ENCODE data around the gene SRP68. TPM values are rescaled to one million over a fixed set of nuclear protein-coding genes. Genes with fewer than 3 reads are reported as not detected.
"Not testable (repeated sequence)": the region's sequence is repeated elsewhere in the genome, so short reads cannot be mapped to it uniquely, and the experiment has no call there.

The SRP68 gene
- total RNA-seq, 1 experiment from 2014 or later, result 48.1 TPM

DNA sequence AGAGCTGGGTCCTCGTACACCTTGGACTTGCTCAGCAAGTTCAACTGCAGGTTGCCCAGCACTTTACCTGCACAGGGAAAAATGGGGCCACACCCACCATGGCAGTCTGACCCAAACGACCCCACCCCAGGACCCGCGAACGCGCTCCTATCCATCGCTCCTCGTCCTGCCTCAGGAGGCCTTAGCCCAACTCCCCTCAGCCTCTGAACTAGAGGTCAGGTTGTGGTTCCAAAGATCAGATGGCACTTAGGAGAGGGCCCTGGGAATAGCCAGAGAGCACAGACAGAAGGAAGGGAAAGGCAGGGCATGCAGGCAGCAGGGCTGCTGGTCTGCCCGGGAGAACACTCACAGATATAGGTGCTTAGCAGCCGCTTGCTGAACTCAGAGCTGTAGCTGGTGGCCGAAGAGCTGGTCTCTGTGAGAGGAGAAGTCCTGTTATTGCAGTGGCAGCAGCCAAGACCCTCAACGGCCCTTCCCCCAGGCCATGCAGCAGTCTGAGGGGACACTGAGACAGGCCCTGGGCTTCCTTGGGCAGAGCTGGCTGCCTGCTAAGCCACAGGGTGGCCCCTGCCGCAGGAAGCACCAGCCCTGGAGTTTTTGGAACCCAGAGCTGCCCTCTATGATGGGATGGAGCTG, 13.5 kb upstream of the SRP68 start:
- Histone ChIP-seq H3K9me3 (replicated peaks) (no peaks in the 10 kb centered on the region), H3K4me1 (replicated peaks) (no peaks in the 10 kb centered on the region), H3K27ac (no peak overlapping the region), H3K27me3 (replicated peaks) (0 out of 2 replicates have a peak, but pooled peaks cover 1% of the 10 kb centered on the region), H3K4me3 (no peak overlapping the region), H3K36me3 (peaks cover 85% of the 10 kb centered on the region)
- no peak for DNase-seq (ENCODE audit: low read depth in 1 of 2, low spot score in 2 of 2)

DNA sequence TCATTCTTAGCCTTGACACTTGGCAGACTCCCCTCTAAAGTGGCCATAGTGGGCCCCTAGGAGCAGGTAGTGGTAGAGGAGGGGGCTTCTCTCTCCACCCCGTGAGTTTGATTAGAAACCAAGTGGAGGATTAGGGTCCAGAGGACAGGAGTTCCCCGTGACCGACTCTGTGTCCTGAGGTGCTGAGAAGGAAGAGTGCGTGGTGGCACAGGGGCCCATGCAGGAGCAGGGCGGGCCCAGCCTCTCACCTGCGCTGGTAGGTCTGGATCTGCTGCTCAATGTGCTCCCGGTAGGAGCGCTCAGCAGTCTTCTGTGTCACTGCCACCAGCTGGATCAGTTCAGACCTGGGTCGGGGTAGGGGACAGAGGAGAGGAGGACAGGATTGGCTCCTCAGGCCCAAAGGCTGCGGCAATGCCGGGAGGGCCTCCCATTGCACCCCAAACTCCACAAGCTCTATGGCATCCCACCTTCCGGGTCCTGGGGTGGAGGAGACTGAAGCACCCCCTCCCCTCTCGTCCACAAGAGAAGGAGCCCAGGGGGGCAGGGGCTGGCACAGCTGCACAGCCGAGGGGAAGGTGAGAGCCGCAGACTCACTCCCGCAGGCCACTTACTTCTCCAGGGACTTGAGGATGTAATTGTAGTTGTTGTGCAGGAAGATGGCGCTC, 12.9 kb upstream of the SRP68 start:
- no peak overlapping the region for H3K27ac ChIP-seq
- no peaks in the 10 kb centered on the region for H3K9me3 ChIP-seq (replicated peaks)
- DNase-seq (ENCODE audit: low read depth in 1 of 2, low spot score in 2 of 2), result no peak
- no peaks in the 10 kb centered on the region for H3K4me1 ChIP-seq (replicated peaks)
- H3K36me3 ChIP-seq, result peaks cover 79% of the 10 kb centered on the region
- no peak overlapping the region for H3K4me3 ChIP-seq
- peaks cover 8% of the 10 kb centered on the region for H3K27me3 ChIP-seq (replicated peaks)

DNA sequence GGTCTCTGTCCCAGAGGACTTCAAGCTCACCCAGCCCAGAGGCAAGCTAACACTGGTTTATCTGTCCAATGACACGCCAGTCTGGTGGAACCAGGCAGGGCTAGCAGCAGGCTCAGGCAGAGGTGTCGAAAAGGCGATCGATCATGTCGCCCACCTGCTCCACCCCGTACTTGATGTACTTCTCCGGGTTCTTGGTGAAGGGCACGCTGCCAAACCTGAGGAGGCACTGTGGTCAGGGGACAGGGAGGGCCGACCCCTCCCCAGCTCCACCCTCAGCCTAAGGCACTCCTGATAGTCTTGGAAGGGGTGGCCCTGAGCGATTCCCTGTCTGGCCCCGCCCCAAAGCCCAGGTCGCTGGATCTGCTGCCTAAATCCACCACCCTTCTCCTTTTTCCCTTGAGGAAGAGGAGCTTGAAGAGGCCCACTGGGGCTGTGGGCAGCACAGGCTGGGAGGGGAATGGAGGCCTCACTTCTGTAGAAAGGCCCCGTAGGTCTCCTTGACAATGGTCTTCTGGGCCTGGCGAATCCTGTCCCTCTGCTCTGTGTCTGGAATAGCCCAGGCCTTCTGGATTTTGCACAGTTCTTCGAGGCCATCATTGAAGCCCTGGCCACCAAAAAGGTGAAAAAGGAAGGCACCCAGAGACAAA, 11.3 kb upstream of the SRP68 start:
- Histone ChIP-seq H3K27me3 (replicated peaks) (peaks cover 23% of the 10 kb centered on the region), H3K4me1 (replicated peaks) (no peaks in the 10 kb centered on the region), H3K27ac (no peak overlapping the region), H3K9me3 (replicated peaks) (no peaks in the 10 kb centered on the region), H3K36me3 (peaks cover 64% of the 10 kb centered on the region), H3K4me3 (no peak overlapping the region)
- DNase-seq (ENCODE audit: low read depth in 1 of 2, low spot score in 2 of 2), result no peak

DNA sequence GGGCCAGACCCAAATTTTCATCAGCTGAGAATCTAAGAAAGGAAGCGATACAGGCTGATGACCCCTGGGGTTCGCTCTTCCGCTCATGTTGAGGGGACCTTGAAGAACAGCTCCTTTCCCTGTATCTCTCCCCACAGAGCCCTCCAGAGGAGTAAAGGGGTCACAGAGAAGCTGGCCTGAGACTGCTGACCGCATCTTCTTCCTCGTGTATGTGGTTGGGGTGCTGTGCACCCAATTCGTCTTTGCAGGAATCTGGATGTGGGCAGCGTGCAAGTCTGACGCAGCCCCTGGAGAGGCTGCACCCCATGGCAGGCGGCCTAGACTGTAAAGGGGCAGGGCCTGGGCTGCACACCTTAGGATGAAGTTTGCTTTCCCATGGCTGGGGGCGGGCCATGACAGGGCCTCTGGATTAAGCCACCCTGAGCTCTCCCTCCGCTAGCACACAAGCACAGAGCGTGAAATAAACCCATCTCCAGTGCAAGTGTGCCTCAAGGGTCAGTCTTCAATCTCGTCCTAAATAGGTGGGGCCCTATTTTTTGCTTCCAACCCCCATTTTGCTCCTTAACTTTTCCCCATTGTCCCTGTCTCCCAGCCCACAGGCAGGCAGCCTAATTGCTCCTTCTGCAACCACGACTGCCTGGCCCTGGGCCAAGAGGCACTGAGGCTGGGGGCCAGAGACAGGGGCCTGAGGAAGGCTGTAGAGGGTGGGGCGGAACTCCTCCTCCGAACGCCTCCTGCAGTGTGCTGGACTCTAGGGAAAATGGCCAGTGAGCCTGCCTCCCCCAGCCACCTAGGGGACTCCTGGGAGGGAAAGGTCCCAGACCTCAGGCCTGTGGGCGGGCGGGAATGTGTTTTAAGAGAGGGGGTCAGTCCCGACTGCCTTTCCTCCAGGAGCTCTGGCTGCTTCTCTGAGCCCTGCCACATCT, 10.3 kb upstream of the SRP68 start:
- H3K9me3 ChIP-seq (replicated peaks), result no peaks in the 10 kb centered on the region

DNA sequence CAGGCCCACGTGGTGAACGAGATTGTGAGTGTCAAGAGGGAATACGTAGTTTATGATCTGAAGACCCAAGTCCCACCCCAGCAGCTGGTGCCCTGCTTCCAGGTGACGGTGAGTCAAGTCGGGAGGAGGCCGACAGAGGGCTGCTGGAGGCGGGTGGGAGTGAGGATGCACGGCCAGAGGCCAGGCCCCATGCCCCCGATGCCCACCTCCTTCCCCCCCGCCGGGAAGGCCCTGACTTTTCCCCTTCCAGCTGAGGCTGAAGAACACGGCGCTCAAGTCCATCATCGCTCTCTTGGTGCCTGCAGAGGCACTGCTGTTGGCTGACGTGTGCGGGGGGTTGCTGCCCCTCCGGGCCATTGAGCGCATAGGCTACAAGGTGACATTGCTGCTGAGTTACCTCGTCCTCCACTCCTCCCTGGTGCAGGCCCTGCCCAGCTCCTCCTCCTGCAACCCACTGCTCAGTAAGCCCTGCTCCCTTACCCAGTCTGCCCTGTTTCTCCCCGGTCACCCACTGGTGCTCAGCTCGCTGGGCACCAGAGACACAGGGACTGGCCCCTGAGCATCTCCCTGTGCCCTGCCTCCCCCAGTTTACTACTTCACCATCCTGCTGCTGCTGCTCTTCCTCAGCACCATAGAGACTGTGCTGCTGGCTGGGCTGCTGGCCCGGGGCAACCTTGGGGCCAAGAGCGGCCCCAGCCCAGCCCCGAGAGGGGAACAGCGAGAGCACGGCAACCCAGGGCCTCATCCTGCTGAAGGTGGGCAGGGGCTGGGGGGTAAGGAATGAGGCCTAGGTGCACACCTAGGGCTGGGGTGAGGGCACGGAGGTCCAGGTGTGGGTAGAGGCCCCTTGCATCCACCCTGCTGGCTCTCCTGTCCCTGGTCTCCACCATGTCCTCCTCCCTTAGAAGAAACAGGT, 9.2 kb upstream of the SRP68 start:
- Histone ChIP-seq H3K36me3 (peaks cover 42% of the 10 kb centered on the region), H3K4me3 (no peak overlapping the region), H3K27ac (no peak overlapping the region), H3K9me3 (replicated peaks) (peaks cover 3% of the 10 kb centered on the region; the same call in 1 of the 2 replicates), H3K4me1 (replicated peaks) (peaks cover 10% of the 10 kb centered on the region), H3K27me3 (replicated peaks) (peaks cover 43% of the 10 kb centered on the region)
- no peak for DNase-seq (ENCODE audit: low read depth in 1 of 2, low spot score in 2 of 2)

More for the DNA sequence above, 10.3 kb upstream of the SRP68 start:
- peaks cover 53% of the 10 kb centered on the region for H3K36me3 ChIP-seq
- no peak for DNase-seq (ENCODE audit: low read depth in 1 of 2, low spot score in 2 of 2)
- no peaks in the 10 kb centered on the region for H3K4me1 ChIP-seq (replicated peaks)
- peaks cover 32% of the 10 kb centered on the region for H3K27me3 ChIP-seq (replicated peaks)
- H3K4me3 ChIP-seq, result no peak overlapping the region
- no peak overlapping the region for H3K27ac ChIP-seq

DNA sequence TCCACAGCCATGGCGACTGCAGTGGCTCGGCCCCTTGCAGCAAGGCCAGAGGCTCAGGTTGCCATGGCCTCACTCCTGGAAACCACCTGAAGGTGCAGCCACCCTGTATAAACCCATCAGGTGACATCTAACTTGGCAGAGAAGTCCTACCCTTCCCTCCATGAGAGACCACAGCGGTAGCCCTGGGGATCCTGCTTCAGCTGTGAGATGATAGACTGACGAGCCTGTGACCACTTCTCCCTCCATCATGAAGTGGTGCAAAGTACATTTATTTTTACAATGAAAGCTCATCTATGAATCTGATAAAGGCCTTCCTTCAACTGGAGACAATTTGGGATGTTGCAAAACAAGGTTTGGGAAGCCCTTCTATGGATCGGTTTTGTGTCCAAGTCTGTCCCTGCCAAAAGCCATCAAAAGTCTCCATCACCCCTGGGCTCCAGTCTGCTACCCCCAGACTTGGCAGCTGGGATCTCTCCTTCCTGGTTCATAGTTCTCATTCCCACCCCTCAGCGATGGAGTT, 8.5 kb upstream of the SRP68 start:
- DNase-seq (ENCODE audit: low read depth in 1 of 2, low spot score in 2 of 2), result no peak
- Histone ChIP-seq H3K4me3 (no peak overlapping the region), H3K27ac (no peak overlapping the region), H3K4me1 (replicated peaks) (peaks cover 10% of the 10 kb centered on the region), H3K9me3 (replicated peaks) (peaks cover 3% of the 10 kb centered on the region; the same call in 1 of the 2 replicates), H3K36me3 (peaks cover 35% of the 10 kb centered on the region), H3K27me3 (replicated peaks) (peaks cover 50% of the 10 kb centered on the region)

DNA sequence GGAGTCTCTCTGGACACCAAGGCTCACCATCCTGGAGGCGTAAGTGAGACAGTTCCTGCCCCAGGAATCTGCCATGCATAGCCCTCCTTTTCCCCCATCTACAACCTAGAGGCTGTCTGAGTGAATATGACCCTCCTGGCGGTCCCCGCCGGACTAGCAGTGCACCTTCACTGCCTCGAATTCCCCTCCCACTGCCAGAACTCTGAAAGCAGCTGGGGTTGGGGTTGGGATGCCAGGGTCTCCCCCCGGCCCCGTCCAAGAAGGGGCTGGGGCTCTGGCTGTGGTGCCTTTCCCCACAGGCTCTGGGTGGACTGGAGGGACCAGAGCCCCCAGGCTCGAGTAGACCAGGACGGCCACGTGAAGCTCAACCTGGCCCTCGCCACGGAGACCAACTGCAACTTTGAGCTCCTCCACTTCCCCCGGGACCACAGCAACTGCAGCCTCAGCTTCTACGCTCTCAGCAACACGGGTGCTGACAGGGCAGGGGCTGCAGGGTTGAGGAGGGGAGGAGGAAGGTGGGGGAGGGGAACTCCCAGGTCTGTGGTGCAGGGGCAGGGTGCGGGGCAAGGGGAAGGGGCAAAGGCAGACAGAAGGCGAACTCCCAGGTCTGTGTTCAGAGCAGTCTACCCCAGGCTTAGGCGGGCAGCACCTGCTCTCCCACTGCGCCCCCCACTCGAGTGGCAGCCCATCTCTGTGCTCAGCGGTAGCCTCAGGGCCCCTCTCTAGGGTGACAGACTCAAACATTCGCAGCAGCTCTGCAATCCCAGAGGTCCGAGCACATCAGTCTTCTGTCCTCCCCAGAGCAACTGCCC, 7.8 kb upstream of the SRP68 start:
- Histone ChIP-seq H3K27ac (no peak overlapping the region), H3K36me3 (peaks cover 29% of the 10 kb centered on the region), H3K4me3 (no peak overlapping the region), H3K9me3 (replicated peaks) (peaks cover 3% of the 10 kb centered on the region; the same call in 1 of the 2 replicates), H3K27me3 (replicated peaks) (peaks cover 56% of the 10 kb centered on the region), H3K4me1 (replicated peaks) (peaks cover 15% of the 10 kb centered on the region)
- DNase-seq (ENCODE audit: low read depth in 1 of 2, low spot score in 2 of 2), result no peak

DNA sequence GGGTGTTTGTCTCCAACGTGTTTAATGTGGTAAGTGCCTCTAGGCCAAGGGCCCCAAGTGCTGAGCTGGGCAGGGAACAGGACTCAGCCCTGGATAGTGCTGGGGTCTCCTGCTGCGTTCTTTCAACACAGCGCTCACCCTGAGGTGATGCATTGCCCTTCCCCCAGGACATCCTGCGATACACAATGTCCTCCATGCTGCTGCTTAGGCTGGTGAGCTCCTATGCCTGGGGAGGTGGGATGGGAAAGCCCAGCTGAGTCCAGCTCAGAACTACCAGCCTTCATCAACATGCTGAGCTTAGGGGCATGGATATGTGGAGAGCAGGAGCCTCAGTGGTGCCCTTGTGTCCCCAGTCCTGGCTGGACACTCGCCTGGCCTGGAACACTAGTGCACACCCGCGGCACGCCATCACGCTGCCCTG, 7.2 kb upstream of the SRP68 start:
- no peak overlapping the region for H3K4me3 ChIP-seq
- no peak overlapping the region for H3K27ac ChIP-seq
- H3K4me1 ChIP-seq (replicated peaks), result peaks cover 22% of the 10 kb centered on the region
- DNase-seq (ENCODE audit: low read depth in 1 of 2, low spot score in 2 of 2), result no peak
- H3K9me3 ChIP-seq (replicated peaks), result peaks cover 3% of the 10 kb centered on the region; the same call in 1 of the 2 replicates
- H3K27me3 ChIP-seq (replicated peaks), result peaks cover 63% of the 10 kb centered on the region
- peaks cover 22% of the 10 kb centered on the region for H3K36me3 ChIP-seq

DNA sequence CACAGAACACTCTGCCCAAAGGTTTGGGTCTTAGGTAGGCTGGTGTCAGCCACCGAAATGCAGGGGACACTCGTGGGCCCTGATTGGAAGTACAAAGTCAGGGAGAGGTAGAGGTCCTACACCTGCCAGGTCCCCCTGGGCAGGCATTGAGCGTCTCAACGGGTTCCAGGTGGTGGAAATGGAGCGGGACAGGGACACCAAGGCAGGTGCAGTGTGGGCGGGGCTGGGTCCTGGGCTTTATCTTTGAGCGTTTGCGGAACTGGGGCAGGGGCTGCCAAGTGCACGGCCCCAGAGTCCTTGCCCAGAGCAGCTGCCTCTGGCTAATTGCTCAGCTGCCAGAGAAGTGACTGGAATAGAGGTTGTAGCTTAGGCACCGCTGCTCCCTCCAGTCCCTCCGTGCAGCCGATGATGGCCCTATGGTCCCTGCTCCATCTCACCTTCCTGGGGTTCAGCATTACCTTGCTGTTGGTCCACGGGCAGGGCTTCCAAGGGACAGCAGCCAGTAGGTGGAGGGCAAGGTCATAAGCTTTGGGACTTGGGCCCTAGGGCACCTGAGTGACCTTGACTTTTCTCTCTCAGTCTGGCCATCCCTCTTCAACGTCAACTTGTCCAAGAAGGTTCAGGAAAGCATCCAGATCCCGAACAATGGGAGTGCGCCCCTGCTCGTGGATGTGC, 6.7 kb upstream of the SRP68 start, which contains the start of gene ZACN:
TSS of gene ZACN (plus strand) at position 323 of the 675 bp plus-strand sequence. CDS start at position 406, 83 bp downstream.
- H3K4me1 ChIP-seq (replicated peaks), result peaks cover 24% of the 10 kb centered on the region
- peaks cover 68% of the 10 kb centered on the region for H3K27me3 ChIP-seq (replicated peaks)
- H3K36me3 ChIP-seq, result peaks cover 17% of the 10 kb centered on the region
- no peak within 1 kb of the TSS for H3K27ac ChIP-seq
- DNase-seq (ENCODE audit: low read depth in 1 of 2, low spot score in 2 of 2), result no peak
- no peak within 1 kb of the TSS for H3K4me3 ChIP-seq
- peaks cover 3% of the 10 kb centered on the region; the same call in 1 of the 2 replicates for H3K9me3 ChIP-seq (replicated peaks)

DNA sequence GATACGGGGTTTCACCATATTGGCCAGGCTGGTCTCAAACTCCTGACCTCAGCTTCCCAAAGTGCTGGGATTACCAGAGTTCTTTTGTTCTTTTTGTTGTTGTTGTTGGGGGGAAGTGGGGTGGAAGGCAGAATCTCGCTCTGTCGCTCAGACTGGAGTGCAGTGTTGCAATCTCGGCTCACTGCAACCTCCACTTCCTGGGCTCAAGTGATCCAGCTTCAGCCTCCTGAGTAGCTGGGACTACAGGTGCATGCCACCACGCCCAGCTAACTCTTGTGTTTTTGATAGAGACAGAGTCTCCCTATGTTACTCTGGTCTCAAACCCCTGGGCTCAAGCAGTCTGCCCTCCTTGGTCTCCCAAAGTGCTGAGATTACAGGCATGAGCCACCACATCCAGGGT, 6.1 kb upstream of the SRP68 start:
- DNase-seq (ENCODE audit: low read depth in 1 of 2, low spot score in 2 of 2); H3K27ac ChIP-seq; H3K4me3 ChIP-seq; H3K9me3 ChIP-seq (replicated peaks): not testable (repeated sequence)
- peaks cover 11% of the 10 kb centered on the region for H3K36me3 ChIP-seq
- H3K4me1 ChIP-seq (replicated peaks), result peaks cover 24% of the 10 kb centered on the region
- peaks cover 74% of the 10 kb centered on the region for H3K27me3 ChIP-seq (replicated peaks)

DNA sequence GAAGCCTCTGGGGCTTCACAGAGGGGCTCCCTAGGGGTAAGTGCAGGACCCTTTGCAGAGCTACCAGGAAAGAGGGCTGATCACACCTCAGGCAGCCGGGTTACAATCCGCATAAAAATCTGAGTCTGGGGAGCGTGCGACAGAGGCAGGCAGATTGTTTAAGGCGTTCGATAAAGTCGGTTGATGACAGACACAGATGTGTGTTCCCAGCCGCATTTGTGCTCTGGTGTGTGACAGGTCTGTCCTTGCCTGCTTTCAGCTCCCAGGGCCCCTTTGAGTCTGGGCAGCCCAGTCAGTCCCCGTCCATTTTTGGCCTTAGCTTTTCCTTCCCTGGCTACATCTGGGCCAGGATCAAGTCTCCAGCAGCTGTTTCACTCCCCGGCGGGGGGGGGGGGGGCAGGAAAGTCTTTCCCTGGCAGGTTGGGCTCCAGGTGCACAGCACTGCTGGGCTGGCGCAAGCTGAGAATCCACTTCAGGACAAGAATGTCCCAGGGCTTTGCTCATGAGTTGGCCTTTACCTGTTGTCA, 5.3 kb upstream of the SRP68 start:
- H3K27me3 ChIP-seq (replicated peaks), result peaks cover 74% of the 10 kb centered on the region
- no peak overlapping the region for H3K27ac ChIP-seq
- H3K4me3 ChIP-seq, result no peak overlapping the region
- H3K9me3 ChIP-seq (replicated peaks), result peaks cover 3% of the 10 kb centered on the region; the same call in 1 of the 2 replicates
- H3K4me1 ChIP-seq (replicated peaks), result peaks cover 28% of the 10 kb centered on the region
- DNase-seq (ENCODE audit: low read depth in 1 of 2, low spot score in 2 of 2), result no peak
- peaks cover 3% of the 10 kb centered on the region; the same call in 1 of the 2 replicates for H3K36me3 ChIP-seq

All from SJSA1 (cell line).